ENCODE data around the gene SUMO2. TPM values are rescaled to one million over a fixed set of nuclear protein-coding genes. Genes with fewer than 3 reads are reported as not detected.
"Not testable (repeated sequence)": the region's sequence is repeated elsewhere in the genome, so short reads cannot be mapped to it uniquely, and the experiment has no call there.

SUMO2 gene
- total RNA-seq, 1 donor from 2014 or later, result 365 TPM

DNA sequence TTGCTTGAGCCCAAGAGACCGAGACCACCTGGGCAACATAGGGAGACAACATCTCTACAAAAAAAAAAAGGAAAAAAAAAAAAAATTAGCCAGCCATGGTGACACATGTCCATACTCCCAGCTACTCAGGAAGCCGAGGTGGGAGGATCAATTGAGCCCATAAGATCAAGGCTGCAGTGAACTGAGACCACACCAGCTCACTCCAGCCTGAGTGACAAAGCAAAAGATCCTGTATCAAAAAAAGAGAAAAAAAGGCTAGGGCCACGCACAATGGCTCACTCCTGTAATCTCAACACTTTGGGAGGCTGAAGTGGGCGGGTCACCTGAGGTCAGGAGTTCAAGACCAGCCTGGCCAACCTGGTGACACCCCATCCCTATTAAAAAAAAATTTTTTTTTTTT, 13.8 kb downstream of the SUMO2 start:
- peaks cover 8% of the 10 kb centered on the region for H3K4me1 Mint-ChIP-seq
- intact Hi-C loops (cut with micrococcal nuclease), result no loop called here

DNA sequence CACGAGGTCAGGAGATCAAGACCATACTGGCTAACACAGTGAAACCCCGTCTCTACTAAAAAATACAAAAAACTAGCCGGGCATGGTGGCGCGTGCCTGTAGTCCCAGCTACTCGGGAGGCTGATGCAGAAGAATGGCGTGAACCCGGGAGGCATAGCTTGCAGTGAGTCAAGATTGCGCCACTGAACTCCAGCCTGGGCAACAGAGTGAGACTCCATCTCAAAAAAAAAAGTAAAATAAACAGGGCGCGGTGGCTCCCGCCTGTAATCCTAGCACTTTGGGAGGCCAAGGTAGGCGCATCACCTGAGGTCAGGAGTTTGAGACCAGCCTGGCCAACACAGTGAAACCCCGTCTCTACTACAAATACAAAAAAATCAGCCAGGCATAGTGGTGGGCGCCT, 18.2 kb downstream of the SUMO2 start:
- H3K4me1 Mint-ChIP-seq; POLR2A ChIA-PET; ATAC-seq (ENCODE audit: low read depth); H3K9me3 Mint-ChIP-seq; DNase-seq; intact Hi-C loops (cut with micrococcal nuclease); H3K27me3 Mint-ChIP-seq; H3K27ac Mint-ChIP-seq; H3K4me3 Mint-ChIP-seq: not testable (repeated sequence)
- CTCF ChIA-PET, result interaction anchor here (0.6 kb wide), 1 partner anchor 27 kb away, joined by 3 read pairs; no protein-coding TSS in a partner anchor
- H3K36me3 Mint-ChIP-seq (ENCODE audit: low read depth), result peaks cover 36% of the 10 kb centered on the region

More for the DNA sequence above, 13.8 kb downstream of the SUMO2 start:
- H3K9me3 Mint-ChIP-seq, result no peaks in the 10 kb centered on the region
- ChIA-PET CTCF (interaction anchor here (0.6 to 8.6 kb wide), 2 partner anchors 45 to 55 kb away, joined by 3 to 192 read pairs; no protein-coding TSS in a partner anchor), POLR2A (interaction anchor here (0.6 to 1.1 kb wide), 6 partner anchors 14 to 1103 kb away, joined by 3 to 4 read pairs (median 4); partner anchors contain the start of gene JPT1)
- no peak for DNase-seq
- TF ChIP-seq, protein P1, sequence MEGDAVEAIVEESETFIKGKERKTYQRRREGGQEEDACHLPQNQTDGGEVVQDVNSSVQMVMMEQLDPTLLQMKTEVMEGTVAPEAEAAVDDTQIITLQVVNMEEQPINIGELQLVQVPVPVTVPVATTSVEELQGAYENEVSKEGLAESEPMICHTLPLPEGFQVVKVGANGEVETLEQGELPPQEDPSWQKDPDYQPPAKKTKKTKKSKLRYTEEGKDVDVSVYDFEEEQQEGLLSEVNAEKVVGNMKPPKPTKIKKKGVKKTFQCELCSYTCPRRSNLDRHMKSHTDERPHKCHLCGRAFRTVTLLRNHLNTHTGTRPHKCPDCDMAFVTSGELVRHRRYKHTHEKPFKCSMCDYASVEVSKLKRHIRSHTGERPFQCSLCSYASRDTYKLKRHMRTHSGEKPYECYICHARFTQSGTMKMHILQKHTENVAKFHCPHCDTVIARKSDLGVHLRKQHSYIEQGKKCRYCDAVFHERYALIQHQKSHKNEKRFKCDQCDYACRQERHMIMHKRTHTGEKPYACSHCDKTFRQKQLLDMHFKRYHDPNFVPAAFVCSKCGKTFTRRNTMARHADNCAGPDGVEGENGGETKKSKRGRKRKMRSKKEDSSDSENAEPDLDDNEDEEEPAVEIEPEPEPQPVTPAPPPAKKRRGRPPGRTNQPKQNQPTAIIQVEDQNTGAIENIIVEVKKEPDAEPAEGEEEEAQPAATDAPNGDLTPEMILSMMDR (IDR thresholded peaks at IDR 0.05), result no peak
- peaks cover 58% of the 10 kb centered on the region for H3K36me3 Mint-ChIP-seq (ENCODE audit: low read depth)
- no peak overlapping the region for H3K4me3 Mint-ChIP-seq
- H3K27ac Mint-ChIP-seq, result no peak overlapping the region
- H3K27me3 Mint-ChIP-seq, result no peaks in the 10 kb centered on the region
- ATAC-seq (ENCODE audit: low read depth), result no peak

DNA sequence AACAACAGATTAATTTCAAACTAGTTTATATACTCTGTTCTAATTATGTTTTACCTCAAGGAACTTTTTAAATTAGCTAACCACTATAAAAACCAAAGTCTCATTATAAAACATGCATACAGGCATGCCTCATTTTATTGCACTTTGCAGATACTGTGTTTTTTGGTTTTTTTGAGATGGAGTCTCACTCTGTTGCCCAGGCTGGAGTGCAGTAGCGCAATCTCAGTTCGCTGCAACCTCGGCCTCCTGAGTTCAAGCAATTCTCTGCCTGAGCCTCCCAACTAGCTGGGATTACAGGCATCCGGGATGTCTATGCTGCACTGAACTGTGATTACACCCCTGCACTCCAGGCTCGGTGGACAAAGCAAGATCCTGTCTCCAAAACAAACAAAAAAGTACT, 19.7 kb downstream of the SUMO2 start:
- CTCF ChIA-PET, result interaction anchor here (1.4 kb wide), 1 partner anchor 49 kb away, joined by 3 read pairs; no protein-coding TSS in a partner anchor
- Mint-ChIP-seq H3K9me3 (no peaks in the 10 kb centered on the region), H3K4me1 (no peaks in the 10 kb centered on the region), H3K27me3 (no peaks in the 10 kb centered on the region), H3K27ac (no peak overlapping the region), H3K4me3 (no peak overlapping the region), H3K36me3 (ENCODE audit: low read depth) (peaks cover 31% of the 10 kb centered on the region)
- ATAC-seq (ENCODE audit: low read depth), result no peak
- DNase-seq, result no peak
- intact Hi-C loops (cut with micrococcal nuclease), result no loop called here
- POLR2A ChIA-PET, result interaction anchor here (0.6 kb wide), 1 partner anchor 149 kb away, joined by 5 read pairs; no protein-coding TSS in a partner anchor
- TF ChIP-seq, protein P1 (IDR thresholded peaks at IDR 0.05), result no peak

DNA sequence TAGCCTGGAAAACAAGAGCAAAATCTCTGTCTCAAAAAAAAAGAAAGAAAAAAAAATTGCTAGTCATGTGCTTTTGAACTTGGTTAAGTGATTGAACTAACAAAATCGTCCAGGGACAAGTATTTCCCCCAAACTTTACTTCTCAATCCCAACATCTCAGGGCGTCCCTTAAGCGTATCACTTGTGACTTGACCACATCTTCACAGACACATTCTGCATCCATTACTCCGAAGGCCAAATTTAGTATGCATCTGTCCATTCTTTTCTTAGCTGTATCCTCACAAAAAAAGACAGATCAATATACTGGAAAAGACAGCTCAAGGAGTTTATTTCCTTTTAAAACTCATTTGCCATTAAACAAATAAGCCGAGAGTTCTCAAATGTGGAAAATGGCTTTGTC, 22.5 kb downstream of the SUMO2 start:
- CTCF ChIA-PET, result no interaction called here
- intact Hi-C loops (cut with micrococcal nuclease), result no loop called here
- H3K9me3 Mint-ChIP-seq, result no peaks in the 10 kb centered on the region
- no peaks in the 10 kb centered on the region for H3K27me3 Mint-ChIP-seq
- no peak overlapping the region for H3K4me3 Mint-ChIP-seq
- H3K36me3 Mint-ChIP-seq (ENCODE audit: low read depth), result peaks cover 6% of the 10 kb centered on the region
- H3K27ac Mint-ChIP-seq, result no peak overlapping the region
- TF ChIP-seq, protein P1 (IDR thresholded peaks at IDR 0.05), result no peak
- POLR2A ChIA-PET, result no interaction called here
- peaks cover 6% of the 10 kb centered on the region for H3K4me1 Mint-ChIP-seq
- ATAC-seq (ENCODE audit: low read depth) (no peak), DNase-seq (no peak)

DNA sequence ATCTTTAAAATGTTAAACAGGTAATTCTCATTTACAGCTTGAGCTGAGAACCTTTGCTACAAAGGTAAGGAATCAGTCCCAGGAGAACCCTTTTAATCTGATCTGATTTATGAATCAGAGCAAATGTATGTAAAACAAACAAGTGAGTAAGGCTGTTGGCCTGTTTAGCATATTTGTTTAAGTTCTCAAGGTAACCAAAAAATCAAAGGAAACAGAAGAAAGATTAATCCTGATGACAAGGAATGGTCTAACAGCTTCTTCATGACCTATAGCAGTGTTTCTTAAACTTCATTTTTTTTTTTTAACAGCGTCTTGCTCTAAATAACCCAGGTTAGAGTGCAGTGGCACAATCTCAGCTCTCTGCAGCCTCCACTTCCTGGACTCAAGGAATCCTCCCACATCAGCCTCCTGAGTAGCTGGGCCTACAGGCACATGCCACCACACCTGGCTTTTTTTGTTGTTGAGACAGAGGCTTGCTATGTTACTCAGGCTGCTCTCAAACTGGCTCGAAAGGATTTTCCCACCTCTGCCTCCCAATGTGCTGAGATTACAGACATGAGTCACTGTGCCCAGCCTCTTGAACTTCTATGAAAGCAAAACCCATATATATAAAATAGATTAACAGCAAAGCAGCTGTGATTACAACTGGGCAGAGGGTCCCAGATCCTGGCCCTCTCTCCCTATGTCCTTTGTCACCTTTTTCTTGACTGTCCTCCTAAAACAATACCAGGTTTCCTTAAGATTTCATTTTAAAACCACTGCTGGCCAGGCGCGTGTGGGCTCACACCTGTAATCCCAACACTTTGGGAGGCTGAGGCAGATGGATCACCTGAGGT, 23.3 kb downstream of the SUMO2 start:
- peaks cover 3% of the 10 kb centered on the region for H3K36me3 Mint-ChIP-seq (ENCODE audit: low read depth)
- H3K4me1 Mint-ChIP-seq, result peaks cover 14% of the 10 kb centered on the region
- no peak for ATAC-seq (ENCODE audit: low read depth)
- no peak overlapping the region for H3K27ac Mint-ChIP-seq
- ChIA-PET POLR2A (no interaction called here), CTCF (no interaction called here)
- no peak overlapping the region for H3K4me3 Mint-ChIP-seq
- intact Hi-C loops (cut with micrococcal nuclease), result no loop called here
- H3K27me3 Mint-ChIP-seq, result no peaks in the 10 kb centered on the region
- DNase-seq, result no peak
- no peaks in the 10 kb centered on the region for H3K9me3 Mint-ChIP-seq
- TF ChIP-seq, protein P1 (IDR thresholded peaks at IDR 0.05), result no peak

DNA sequence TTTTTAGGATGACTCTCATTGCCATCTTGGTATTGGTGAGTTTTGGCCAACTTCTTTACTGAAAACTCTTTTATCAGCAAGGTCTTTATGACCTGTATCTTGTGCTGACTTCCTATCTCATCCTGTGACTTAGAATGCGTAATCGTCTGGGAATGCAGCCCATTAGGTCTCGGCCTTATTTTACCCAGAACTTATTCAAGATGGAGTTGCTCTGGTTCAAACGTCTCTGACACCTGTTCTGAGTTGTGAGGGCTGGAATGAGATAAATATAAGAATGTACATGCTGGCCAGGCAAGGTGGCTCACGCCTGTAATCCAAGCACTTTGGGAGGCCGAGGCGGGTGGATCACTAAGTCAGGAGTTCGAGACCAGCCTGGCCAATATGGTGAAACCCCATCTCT, 24.3 kb downstream of the SUMO2 start:
- DNase-seq; CTCF ChIA-PET; ATAC-seq (ENCODE audit: low read depth); H3K9me3 Mint-ChIP-seq; H3K36me3 Mint-ChIP-seq (ENCODE audit: low read depth); H3K4me3 Mint-ChIP-seq; H3K27ac Mint-ChIP-seq; H3K27me3 Mint-ChIP-seq; intact Hi-C loops (cut with micrococcal nuclease): not testable (repeated sequence)
- POLR2A ChIA-PET, result interaction anchor here (2.1 kb wide), 1 partner anchor 44 kb away, joined by 5 read pairs; no protein-coding TSS in a partner anchor
- peaks cover 16% of the 10 kb centered on the region for H3K4me1 Mint-ChIP-seq

Measured in activated B cell treated with CpG ODN at 0.5 μM for 24 hours (primary cell).